PC-3 (cell line): ENCODE measurements around the gene RNASET2. TPM values are rescaled to one million over a fixed set of nuclear protein-coding genes. Genes with fewer than 3 reads are reported as not detected.

Experiments used
- ATAC-seq: fragments of 200-7000 bp; cut with Tn5 transposase; 2 replicates; pipeline ENCODE4 v1.9.1; 2020; ENCODE audit warnings: mild to moderate bottlenecking, moderate library complexity
- BruUV-seq: library from RNA; stranded (reverse); fragments of 400-500 nt; replicated peaks from 2 replicates; lab custom pipeline; 2021; lab: Mats Ljungman, UMichigan
- CTCF ChIA-PET: fragments of 300-600 bp; sonication (Branson Sonifier 250); formaldehyde crosslinking; loops from one replicate; lab custom pipeline; 2022; ENCODE audit warnings: antibody characterized with exemption; lab: Charles Lee
- POLR2A ChIA-PET: fragments of 300-600 bp; sonication (Branson Sonifier 250); formaldehyde crosslinking; loops from one replicate; lab custom pipeline; 2022; ENCODE audit warnings: antibody characterized with exemption; ENCODE audit not compliant: unreplicated experiment; lab: Charles Lee
- DNase-seq: peaks from one replicate; pipeline ENCODE4 v3.0.0-alpha.2; 2015
- H2AFZ ChIP-seq: fragments of 300-600 bp; sonication (generic); 2 replicates; pipeline ENCODE4 v1.6.0; 2016; ENCODE audit warnings: antibody characterized with exemption, low read length
- H3F3A ChIP-seq: fragments of 300-600 bp; sonication (generic); one replicate; pipeline ENCODE4 v1.6.0; 2017; ENCODE audit warnings: antibody characterized with exemption, low read length, control low read depth, mild to moderate bottlenecking; ENCODE audit not compliant: unreplicated experiment
- H3K27ac ChIP-seq: fragments of 300-600 bp; sonication (generic); 2 replicates; pipeline ENCODE4 v1.5.1; 2016; ENCODE audit warnings: mild to moderate bottlenecking, low read length
- H3K27me3 ChIP-seq: fragments of 300-600 bp; sonication (generic); 2 replicates; pipeline ENCODE4 v1.6.1; 2016; ENCODE audit warnings: low read length, mixed read lengths
- H3K36me3 ChIP-seq: fragments of 300-600 bp; sonication (generic); 2 replicates; pipeline ENCODE4 v1.6.1; 2016; ENCODE audit warnings: low read depth, mixed run types, low read length, mixed read lengths
- H3K4me1 ChIP-seq: fragments of 300-600 bp; sonication (generic); 2 replicates; pipeline ENCODE4 v1.5.1; 2016; ENCODE audit warnings: low read length; ENCODE audit not compliant: insufficient read depth
- H3K4me2 ChIP-seq: fragments of 300-600 bp; sonication (generic); 2 replicates; pipeline ENCODE4 v1.6.0; 2016; ENCODE audit warnings: low read length
- H3K4me3 ChIP-seq: fragments of 300-600 bp; sonication (generic); 2 replicates; pipeline ENCODE4 v1.5.1; 2016; ENCODE audit warnings: mild to moderate bottlenecking, low read length, mixed read lengths
- H3K79me2 ChIP-seq: fragments of 300-600 bp; sonication (generic); 2 replicates; pipeline ENCODE4 v1.6.1; 2017; ENCODE audit warnings: low read length, mixed read lengths
- H3K9ac ChIP-seq: fragments of 300-600 bp; sonication (generic); 2 replicates; pipeline ENCODE4 v1.6.0; 2016; ENCODE audit warnings: mild to moderate bottlenecking, low read length
- H3K9me2 ChIP-seq: fragments of 300-600 bp; sonication (generic); replicated peaks from 2 replicates; pipeline ENCODE4 v1.6.1; 2016; ENCODE audit warnings: mixed run types, low read length, mixed read lengths
- H3K9me3 ChIP-seq: fragments of 300-600 bp; sonication (generic); 2 replicates; pipeline ENCODE4 v1.6.1; 2016; ENCODE audit warnings: low read length, mixed read lengths
- H4K20me1 ChIP-seq: fragments of 300-600 bp; sonication (generic); 2 replicates; pipeline ENCODE4 v1.6.1; 2016; ENCODE audit warnings: low read length, mixed read lengths
- EZH2 ChIP-seq: fragments of 300-600 bp; sonication (generic); IDR thresholded peaks from one replicate; pipeline ENCODE4 v1.6.1; 2017; ENCODE audit warnings: antibody characterized with exemption, mild to moderate bottlenecking, low read length; ENCODE audit not compliant: unreplicated experiment
- EZH2phosphoT487 ChIP-seq: fragments of 300-600 bp; sonication (generic); IDR thresholded peaks from 2 replicates; pipeline ENCODE4 v1.6.1; 2018; ENCODE audit warnings: mild to moderate bottlenecking, antibody characterized with exemption, low read length, borderline replicate concordance
- intact Hi-C: fragments of 100-400 bp; cut with micrococcal nuclease; formaldehyde crosslinking; loops from 2 replicates; pipeline ENCODE4 v1.9.0; 2023
- total RNA-seq: library from RNA; depleted of rRNA; stranded (reverse); fragments of >200 nt; gene quantifications from 2 replicates; pipeline ENCODE4 v1.2.3, GENCODE V29; 2014
- TF ChIP-seq, protein P1 (sequence below): fragments of 300-600 bp; sonication (generic); conservative IDR thresholded peaks from 2 replicates; pipeline ENCODE4 v1.5.1; 2017; ENCODE audit warnings: antibody characterized with exemption, low read depth, mild to moderate bottlenecking, low read length

RNASET2 gene
- total RNA-seq, 1 experiment from 2014 or later, result 51.8 TPM

DNA sequence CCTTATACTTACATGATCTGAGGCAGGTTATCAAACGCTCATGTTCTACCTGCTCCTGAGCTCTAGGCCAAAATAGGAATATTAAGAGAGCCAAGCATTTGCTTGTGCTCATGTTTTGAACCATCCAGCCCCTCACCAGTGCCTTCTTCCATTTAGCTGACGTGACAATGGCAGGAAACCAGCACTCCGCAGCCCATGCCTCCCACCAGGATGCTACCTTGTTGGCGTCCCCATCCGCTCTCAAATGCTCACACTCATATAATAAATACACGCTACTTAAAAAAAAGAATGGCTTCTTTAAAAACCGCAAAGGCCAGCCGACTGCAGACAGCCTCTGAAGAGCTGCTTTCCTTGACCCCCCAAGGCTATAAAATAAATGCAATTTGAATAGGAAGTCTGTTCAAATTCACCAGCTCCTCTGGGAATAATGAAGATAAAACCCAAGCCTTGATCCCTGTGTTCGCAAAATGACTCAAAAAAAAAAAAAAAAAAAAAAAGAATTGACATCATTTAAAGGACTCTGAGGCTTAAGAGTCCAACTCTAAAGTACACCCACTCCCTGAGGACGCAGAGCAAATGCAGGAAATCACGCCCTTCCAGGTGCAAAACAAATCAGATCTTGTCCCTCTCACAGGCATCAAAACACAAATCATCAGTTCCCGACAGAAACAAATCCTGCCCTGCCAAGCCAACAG is 29.0 kb downstream of the RNASET2 start:
- Histone ChIP-seq H3K79me2 (no peaks in the 10 kb centered on the region), H3F3A (no peaks in the 10 kb centered on the region), H3K4me1 (peaks cover 4% of the 10 kb centered on the region), H3K4me3 (no peak overlapping the region), H3K27me3 (no peaks in the 10 kb centered on the region), H3K9me3 (no peaks in the 10 kb centered on the region), H3K36me3 (no peaks in the 10 kb centered on the region), H3K9me2 (no peaks in the 10 kb centered on the region), H2AFZ (no peak overlapping the region), H3K9ac (no peak overlapping the region), H3K4me2 (no peak overlapping the region), H4K20me1 (no peaks in the 10 kb centered on the region), H3K27ac (no peak overlapping the region)
- DNase-seq (no peak), ATAC-seq (no peak)
- ChIA-PET CTCF (interaction anchor here (0.7 kb wide), 1 partner anchor 24 kb away, joined by 3 read pairs; no protein-coding TSS in a partner anchor), POLR2A (interaction anchor here (0.7 kb wide), 1 partner anchor 85 kb away, joined by 4 read pairs; no protein-coding TSS in a partner anchor)
- TF ChIP-seq EZH2 (no peak), EZH2phosphoT487 (no peak)
- TF ChIP-seq, protein P1, sequence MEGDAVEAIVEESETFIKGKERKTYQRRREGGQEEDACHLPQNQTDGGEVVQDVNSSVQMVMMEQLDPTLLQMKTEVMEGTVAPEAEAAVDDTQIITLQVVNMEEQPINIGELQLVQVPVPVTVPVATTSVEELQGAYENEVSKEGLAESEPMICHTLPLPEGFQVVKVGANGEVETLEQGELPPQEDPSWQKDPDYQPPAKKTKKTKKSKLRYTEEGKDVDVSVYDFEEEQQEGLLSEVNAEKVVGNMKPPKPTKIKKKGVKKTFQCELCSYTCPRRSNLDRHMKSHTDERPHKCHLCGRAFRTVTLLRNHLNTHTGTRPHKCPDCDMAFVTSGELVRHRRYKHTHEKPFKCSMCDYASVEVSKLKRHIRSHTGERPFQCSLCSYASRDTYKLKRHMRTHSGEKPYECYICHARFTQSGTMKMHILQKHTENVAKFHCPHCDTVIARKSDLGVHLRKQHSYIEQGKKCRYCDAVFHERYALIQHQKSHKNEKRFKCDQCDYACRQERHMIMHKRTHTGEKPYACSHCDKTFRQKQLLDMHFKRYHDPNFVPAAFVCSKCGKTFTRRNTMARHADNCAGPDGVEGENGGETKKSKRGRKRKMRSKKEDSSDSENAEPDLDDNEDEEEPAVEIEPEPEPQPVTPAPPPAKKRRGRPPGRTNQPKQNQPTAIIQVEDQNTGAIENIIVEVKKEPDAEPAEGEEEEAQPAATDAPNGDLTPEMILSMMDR, result no peak
- BruUV-seq, result no TSS peak
- intact Hi-C loops, result no loop called here

DNA sequence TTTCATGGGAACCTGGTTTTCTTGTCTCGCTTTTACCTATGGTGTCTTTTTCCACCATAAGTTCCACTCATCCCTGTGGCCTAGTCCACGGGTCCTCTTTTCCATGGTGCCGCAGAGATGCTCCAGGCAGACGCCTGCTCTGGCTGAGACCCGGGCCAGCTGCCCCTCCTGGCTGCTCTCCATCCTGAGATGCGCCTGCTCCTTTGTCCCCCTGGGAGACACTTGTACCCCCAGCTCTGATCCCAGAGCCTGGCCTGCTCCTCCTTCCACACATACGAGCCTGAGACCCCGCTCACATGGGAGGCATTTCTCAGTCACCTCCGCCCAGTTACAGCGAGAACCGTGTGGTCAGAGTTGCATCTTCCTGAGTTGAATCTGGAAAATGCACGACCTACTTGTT is 29.6 kb downstream of the RNASET2 start:
- Histone ChIP-seq H3K9me2 (no peaks in the 10 kb centered on the region), H4K20me1 (no peaks in the 10 kb centered on the region), H3K4me1 (no peaks in the 10 kb centered on the region), H2AFZ (no peak overlapping the region), H3K4me2 (no peak overlapping the region), H3K9ac (no peak overlapping the region), H3K4me3 (no peak overlapping the region), H3K79me2 (no peaks in the 10 kb centered on the region), H3K36me3 (no peaks in the 10 kb centered on the region), H3K9me3 (no peaks in the 10 kb centered on the region), H3K27me3 (no peaks in the 10 kb centered on the region), H3F3A (no peaks in the 10 kb centered on the region), H3K27ac (no peak overlapping the region)
- intact Hi-C loops, result no loop called here
- ChIA-PET CTCF (no interaction called here), POLR2A (no interaction called here)
- ATAC-seq (no peak), DNase-seq (no peak)
- no TSS peak for BruUV-seq
- TF ChIP-seq EZH2phosphoT487, result no peak
- TF ChIP-seq, protein P1, result no peak
- TF ChIP-seq EZH2, result no peak
